SK-N-SH (cell line): ENCODE results near the gene PHF21B. TPM values are rescaled to one million over a fixed set of nuclear protein-coding genes. Genes with fewer than 3 reads are reported as not detected.

Source experiments
- CTCF ChIA-PET: fragments of 300-600, 350-600 bp; formaldehyde crosslinking; extraction: SDS; loops from one replicate; lab custom pipeline; 2021; lab: Yijun Ruan, JAX
- POLR2A ChIA-PET: fragments of 350-600 bp; sonication (Branson Sonifier 250); formaldehyde crosslinking; extraction: SDS; loops from one replicate; lab custom pipeline; 2020; ENCODE audit warnings: antibody characterized with exemption, inconsistent platforms; lab: Yijun Ruan, JAX
- DNase-seq: peaks from one replicate; pipeline ENCODE4 v3.0.0; 2012
- H2AFZ ChIP-seq: fragments of 200-600 bp; sonication (generic); 2 replicates; pipeline ENCODE4 v1.8.1; 2016; ENCODE audit warnings: antibody characterized with exemption, mild to moderate bottlenecking, low read depth
- H3F3A ChIP-seq: fragments of 200-600 bp; sonication (generic); replicated peaks from 2 replicates; pipeline ENCODE3; 2016; ENCODE audit warnings: antibody characterized with exemption, mild to moderate bottlenecking; ENCODE audit not compliant: insufficient read depth
- H3K27ac ChIP-seq, 2 experiments: fragments of 200-500 bp in 1 of 2; fragments of 200-600 bp in 1 of 2; sonication (Bioruptor generic) in 1 of 2; sonication (generic), shearing (Covaris generic) in 1 of 2; 2 replicates each; pipeline versions ENCODE4 v1.5.1 to v1.6.1; 2014 to 2016; ENCODE audit warnings: low read depth in 2 of 2, inconsistent platforms in 1 of 2, low read length in 1 of 2, mild to moderate bottlenecking in 1 of 2, mixed read lengths in 1 of 2
- H3K27me3 ChIP-seq: fragments of 200-600 bp; sonication (generic), shearing (Covaris generic); 2 replicates; pipeline ENCODE4 v1.6.1; 2016; ENCODE audit warnings: mixed run types; ENCODE audit not compliant: insufficient read depth
- H3K36me3 ChIP-seq, 2 experiments: fragments of 200-500 bp in 1 of 2; fragments of 200-600 bp in 1 of 2; sonication (Bioruptor generic) in 1 of 2; sonication (generic) in 1 of 2; replicated peaks in 1 of 2; 2 replicates each; pipeline versions ENCODE3 to v1.5.1; 2014 to 2016; ENCODE audit warnings: low read length in 1 of 2, mild to moderate bottlenecking in 1 of 2; ENCODE audit not compliant: insufficient read depth in 2 of 2, control insufficient read depth in 1 of 2
- H3K4me1 ChIP-seq, 2 experiments: fragments of 200-500 bp in 1 of 2; fragments of 200-600 bp in 1 of 2; sonication (Bioruptor generic) in 1 of 2; sonication (generic), shearing (Covaris generic) in 1 of 2; 2 replicates each; pipeline versions ENCODE4 v1.5.1 to v1.6.1; 2014 to 2016; ENCODE audit warnings: low read depth in 1 of 2, low read length in 1 of 2, mixed run types in 1 of 2; ENCODE audit not compliant: insufficient read depth in 2 of 2, control insufficient read depth in 1 of 2
- H3K4me2 ChIP-seq: fragments of 200-600 bp; sonication (generic), shearing (Covaris generic); 2 replicates; pipeline ENCODE4 v1.6.1; 2017; ENCODE audit warnings: mixed run types
- H3K4me3 ChIP-seq, 2 experiments: fragments of 200-500 bp in 1 of 2; fragments of 200-600 bp in 1 of 2; sonication (Bioruptor generic) in 1 of 2; sonication (generic), shearing (Covaris generic) in 1 of 2; 2 replicates each; pipeline versions ENCODE4 v1.5.1 to v1.8.1; 2014 to 2016; ENCODE audit warnings: low read depth in 2 of 2, inconsistent platforms in 1 of 2, low read length in 1 of 2, mild to moderate bottlenecking in 1 of 2, mixed read lengths in 1 of 2, moderate library complexity in 1 of 2
- H3K79me2 ChIP-seq: fragments of 200-600 bp; sonication (generic); 2 replicates; pipeline ENCODE4 v1.8.1; 2017; ENCODE audit warnings: mild to moderate bottlenecking; ENCODE audit not compliant: insufficient read depth
- H3K9ac ChIP-seq: fragments of 200-600 bp; sonication (generic); 2 replicates; pipeline ENCODE4 v1.6.1; 2017; ENCODE audit warnings: mixed run types
- H3K9me2 ChIP-seq: fragments of 200-600 bp; sonication (generic); 2 replicates; pipeline ENCODE4 v1.6.1; 2017; ENCODE audit warnings: mixed run types
- H3K9me3 ChIP-seq: fragments of 200-600 bp; sonication (generic); 2 replicates; pipeline ENCODE4 v1.6.1; 2017; ENCODE audit warnings: mixed run types, mild to moderate bottlenecking, moderate library complexity
- H4K20me1 ChIP-seq: fragments of 200-600 bp; sonication (generic); 2 replicates; pipeline ENCODE4 v1.6.1; 2017; ENCODE audit warnings: mild to moderate bottlenecking, mixed run types; ENCODE audit not compliant: insufficient read depth
- FOXJ3 ChIP-seq: sonication (generic); formaldehyde crosslinking; IDR thresholded peaks from 2 replicates; pipeline ENCODE4 v1.5.1; 2020; ENCODE audit warnings: mild to moderate bottlenecking, missing genetic modification reagents
- GATA2 ChIP-seq: sonication (generic); formaldehyde crosslinking; IDR thresholded peaks from 2 replicates; pipeline ENCODE4 v1.5.0; 2020; ENCODE audit warnings: mild to moderate bottlenecking, missing genetic modification reagents
- NFIC ChIP-seq: IDR thresholded peaks from 2 replicates; pipeline ENCODE4 v1.4.0; 2012; ENCODE audit warnings: borderline replicate concordance
- RAD21 ChIP-seq: IDR thresholded peaks from 2 replicates; pipeline ENCODE4 v1.6.1; 2012; ENCODE audit warnings: mild to moderate bottlenecking, low read length
- SIN3A ChIP-seq: IDR thresholded peaks from 2 replicates; pipeline ENCODE4 v1.6.1; 2012; ENCODE audit warnings: low read depth, mild to moderate bottlenecking, low read length, moderate library complexity, borderline replicate concordance
- SMC3 ChIP-seq: IDR thresholded peaks from 2 replicates; pipeline ENCODE4 v1.6.1; 2012; ENCODE audit warnings: low read depth, low read length, improper control_type of control experiment
- TAF1 ChIP-seq: IDR thresholded peaks from 2 replicates; pipeline ENCODE4 v1.6.1; 2012; ENCODE audit warnings: low read depth, mild to moderate bottlenecking, low read length, moderate library complexity, borderline replicate concordance
- TEAD4 ChIP-seq: IDR thresholded peaks from 2 replicates; pipeline ENCODE4 v1.4.0; 2012; ENCODE audit warnings: mild to moderate bottlenecking, borderline replicate concordance; ENCODE audit not compliant: insufficient read depth
- ZBTB33 ChIP-seq: IDR thresholded peaks from 2 replicates; pipeline ENCODE4 v1.4.0; 2012; ENCODE audit warnings: low read depth, borderline replicate concordance
- WGBS: methylation state at CpG from one replicate; pipeline ENCODE4 v1.1.6; 2017; ENCODE audit warnings: low lambda C conversion rate; 5-methylcytosine and 5-hydroxymethylcytosine counted together
- polyA plus RNA-seq, 3 experiments: library from polyadenylated mRNA; depleted of rRNA; stranded (reverse); fragments of >200 nt; gene quantifications; 2 replicates each; pipeline ENCODE4 v1.2.3, GENCODE V29; 2012
- TF ChIP-seq, protein P1 (sequence below): fragments of 150-350 bp; IDR thresholded peaks from 2 replicates; pipeline ENCODE4 v1.6.1; 2016; ENCODE audit warnings: mild to moderate bottlenecking, low read depth, low read length

Gene PHF21B
- polyA plus RNA-seq, 1 of the 3 experiments (the other 2 are of a cell fraction), result 0.76 TPM

- no peak for TF ChIP-seq ZBTB33
- TF ChIP-seq NFIC, result no peak
- TF ChIP-seq FOXJ3 (CRISPR knock-in tag), result no peak
- no peak for TF ChIP-seq SIN3A
- TF ChIP-seq, all 33 proteins: peak for 0
Observed at GRCh38 chr22:44891293-44891747, 118.5 kb downstream of the PHF21B start (continued).

DNA sequence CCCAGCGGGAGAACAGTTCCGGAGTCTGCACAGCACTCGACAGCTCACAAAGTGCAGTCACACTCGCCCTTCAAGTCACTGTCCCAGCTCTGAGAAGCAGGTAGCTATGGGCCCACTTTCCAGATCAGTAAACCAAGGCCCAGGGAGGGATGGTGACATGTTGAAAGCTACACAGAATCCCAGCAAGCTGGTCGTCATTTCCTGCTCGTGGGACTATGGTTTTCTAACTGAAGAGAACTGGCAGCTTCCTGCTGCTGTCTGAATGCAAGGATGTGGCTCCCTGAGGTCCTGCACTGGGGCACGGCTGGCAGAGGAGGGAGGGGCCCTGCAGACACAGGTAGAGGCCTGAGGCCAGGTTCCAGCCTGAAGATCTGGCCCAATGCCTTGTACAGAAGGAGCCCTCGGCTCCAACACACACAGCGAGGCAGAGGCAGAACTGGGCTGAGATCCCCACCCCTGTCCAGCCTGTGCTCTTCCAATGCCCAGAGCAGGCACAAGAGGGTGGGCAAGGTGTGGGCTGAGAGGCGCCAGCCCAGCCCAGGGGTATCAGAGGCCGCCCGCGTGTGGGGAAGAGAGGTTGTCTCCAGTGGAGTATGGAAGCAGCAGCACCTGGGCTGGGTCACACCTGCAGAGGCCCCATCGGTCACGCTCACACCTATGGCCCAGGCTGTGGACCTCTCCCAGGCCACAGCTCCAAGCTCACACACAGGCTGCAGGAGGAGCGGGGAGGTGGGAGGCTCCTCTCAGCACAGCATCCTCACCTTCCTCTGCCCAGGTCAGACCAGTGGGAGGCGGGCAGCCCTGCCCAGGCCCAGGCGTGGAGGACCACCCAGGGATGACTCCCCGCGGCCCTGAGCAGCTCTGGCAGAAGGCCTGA lies 119.2 kb downstream of the PHF21B start:
- Histone ChIP-seq H3K27me3 (no peaks in the 10 kb centered on the region), H3K9me3 (no peaks in the 10 kb centered on the region), H3K9me2 (no peaks in the 10 kb centered on the region), H2AFZ (no peak overlapping the region), H3K4me1 (peaks cover 0 to 3% of the 10 kb centered on the region in 2 experiments; a peak in 1 of 4 replicates), H3K79me2 (no peaks in the 10 kb centered on the region), H3K4me3 (no peak overlapping the region), H3K27ac (no peak overlapping the region), H3F3A (no peaks in the 10 kb centered on the region), H4K20me1 (no peaks in the 10 kb centered on the region), H3K4me2 (no peak overlapping the region), H3K36me3 (no peaks in the 10 kb centered on the region), H3K9ac (no peak overlapping the region)
- WGBS, result 74% methylated on average over 18 of the region's 20 CpGs
- DNase-seq, result no peak
- POLR2A ChIA-PET, result no interaction called here
- CTCF ChIA-PET, result no interaction called here
- TF ChIP-seq GATA2 (CRISPR knock-in tag) (no peak), NFIC (no peak), RAD21 (no peak), TEAD4 (no peak), SMC3 (no peak)
- TF ChIP-seq, protein P1, sequence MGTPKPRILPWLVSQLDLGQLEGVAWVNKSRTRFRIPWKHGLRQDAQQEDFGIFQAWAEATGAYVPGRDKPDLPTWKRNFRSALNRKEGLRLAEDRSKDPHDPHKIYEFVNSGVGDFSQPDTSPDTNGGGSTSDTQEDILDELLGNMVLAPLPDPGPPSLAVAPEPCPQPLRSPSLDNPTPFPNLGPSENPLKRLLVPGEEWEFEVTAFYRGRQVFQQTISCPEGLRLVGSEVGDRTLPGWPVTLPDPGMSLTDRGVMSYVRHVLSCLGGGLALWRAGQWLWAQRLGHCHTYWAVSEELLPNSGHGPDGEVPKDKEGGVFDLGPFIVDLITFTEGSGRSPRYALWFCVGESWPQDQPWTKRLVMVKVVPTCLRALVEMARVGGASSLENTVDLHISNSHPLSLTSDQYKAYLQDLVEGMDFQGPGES, result no peak

- H2AFZ ChIP-seq, result no peak overlapping the region
- H3K36me3 ChIP-seq, result no peaks in the 10 kb centered on the region
- ChIA-PET CTCF (interaction anchor here (0.9 to 1.6 kb wide), 3 partner anchors 12 to 207 kb away, joined by 4 to 7 read pairs (median 4); no protein-coding TSS in a partner anchor), POLR2A (no interaction called here)
- H3K79me2 ChIP-seq, result no peaks in the 10 kb centered on the region
- no peaks in the 10 kb centered on the region for H3K9me3 ChIP-seq
- no peak overlapping the region for H3K4me2 ChIP-seq
- no peaks in the 10 kb centered on the region for H4K20me1 ChIP-seq
- peaks cover 0 to 3% of the 10 kb centered on the region in 2 experiments; a peak in 1 of 4 replicates for H3K4me1 ChIP-seq
- 69% methylated on average over 14 of the region's 14 CpGs for WGBS
- H3K27ac ChIP-seq, result no peak overlapping the region
- DNase-seq, result peak; percentile 62
- no peak overlapping the region for H3K4me3 ChIP-seq
- no peak overlapping the region for H3K9ac ChIP-seq
- H3F3A ChIP-seq, result no peaks in the 10 kb centered on the region
- no peaks in the 10 kb centered on the region for H3K27me3 ChIP-seq
- H3K9me2 ChIP-seq, result no peaks in the 10 kb centered on the region
- no peak for TF ChIP-seq TAF1
- peak; percentile 41 for TF ChIP-seq RAD21
Observed at GRCh38 chr22:44889255-44889878, 120.4 kb downstream of the PHF21B start.
